Fibroblast of lung (primary cell): ENCODE measurements around the gene VEPH1.

ENCODE experiments used
- EZH2 ChIP-seq: IDR thresholded peaks from 2 replicates; pipeline ENCODE4 v1.5.1; 2012; ENCODE audit warnings: low read length, control low read depth, mild to moderate bottlenecking; ENCODE audit errors: missing control alignments
- TF ChIP-seq, protein P1 (sequence below), 2 donors: IDR thresholded peaks in 1 of 2; conservative IDR thresholded peaks in 1 of 2; 1 replicate in 1 of 2; 2 replicates in 1 of 2; pipeline ENCODE4 v1.5.1; 2011 to 2012; ENCODE audit warnings: low read length in 2 of 2, control low read depth in 1 of 2, inconsistent platforms in 1 of 2, low read depth in 1 of 2, mild to moderate bottlenecking in 1 of 2

DNA sequence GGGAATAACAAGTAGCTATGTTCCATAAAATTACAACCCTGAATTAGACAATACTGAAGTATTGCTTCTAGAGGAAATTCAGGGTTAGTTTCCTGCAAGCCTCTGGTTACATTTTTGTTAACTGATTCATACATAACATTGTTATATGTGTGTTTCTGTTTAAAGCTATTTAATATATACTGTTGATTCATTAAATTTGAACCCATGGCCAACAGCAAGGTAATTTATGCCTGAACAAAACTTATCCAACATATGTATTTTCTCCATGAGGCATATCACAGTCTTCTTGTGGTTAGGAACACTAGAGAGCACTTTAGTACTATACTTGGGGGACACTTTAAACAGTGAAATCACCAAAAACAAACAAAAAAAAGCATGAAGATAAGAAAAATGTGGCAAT, 114.2 kb downstream of the VEPH1 start:
- TF ChIP-seq, protein P1, sequence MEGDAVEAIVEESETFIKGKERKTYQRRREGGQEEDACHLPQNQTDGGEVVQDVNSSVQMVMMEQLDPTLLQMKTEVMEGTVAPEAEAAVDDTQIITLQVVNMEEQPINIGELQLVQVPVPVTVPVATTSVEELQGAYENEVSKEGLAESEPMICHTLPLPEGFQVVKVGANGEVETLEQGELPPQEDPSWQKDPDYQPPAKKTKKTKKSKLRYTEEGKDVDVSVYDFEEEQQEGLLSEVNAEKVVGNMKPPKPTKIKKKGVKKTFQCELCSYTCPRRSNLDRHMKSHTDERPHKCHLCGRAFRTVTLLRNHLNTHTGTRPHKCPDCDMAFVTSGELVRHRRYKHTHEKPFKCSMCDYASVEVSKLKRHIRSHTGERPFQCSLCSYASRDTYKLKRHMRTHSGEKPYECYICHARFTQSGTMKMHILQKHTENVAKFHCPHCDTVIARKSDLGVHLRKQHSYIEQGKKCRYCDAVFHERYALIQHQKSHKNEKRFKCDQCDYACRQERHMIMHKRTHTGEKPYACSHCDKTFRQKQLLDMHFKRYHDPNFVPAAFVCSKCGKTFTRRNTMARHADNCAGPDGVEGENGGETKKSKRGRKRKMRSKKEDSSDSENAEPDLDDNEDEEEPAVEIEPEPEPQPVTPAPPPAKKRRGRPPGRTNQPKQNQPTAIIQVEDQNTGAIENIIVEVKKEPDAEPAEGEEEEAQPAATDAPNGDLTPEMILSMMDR (conservative IDR thresholded peaks at IDR 0.05 in 1 of 2, IDR thresholded peaks at IDR 0.05 in 1 of 2; ENCODE audit: low read depth in 1 of 2, low read length in 2 of 2), result no peak
- no peak for TF ChIP-seq EZH2
